Stimulated activated CD8-positive, alpha-beta memory T cell treated with anti-CD3 and anti-CD28 coated beads, Interleukin-4, amount 100 ng/mL, for 48 hours (primary cell): ENCODE measurements around the gene BANP.
"Not testable (repeated sequence)": the region's sequence is repeated elsewhere in the genome, so short reads cannot be mapped to it uniquely, and the experiment has no call there.

Source experiments
- DNase-seq: peaks from one replicate; pipeline ENCODE4 v3.0.0-alpha.2; 2020

Gene BANP

GRCh38 chr16:88017587-88018101 is 66.4 kb downstream of the BANP start:
- no peak for DNase-seq

- not testable (repeated sequence) for DNase-seq
These were observed 67.1 kb downstream of the BANP start for GRCh38 chr16:88018382-88018781.

DNA sequence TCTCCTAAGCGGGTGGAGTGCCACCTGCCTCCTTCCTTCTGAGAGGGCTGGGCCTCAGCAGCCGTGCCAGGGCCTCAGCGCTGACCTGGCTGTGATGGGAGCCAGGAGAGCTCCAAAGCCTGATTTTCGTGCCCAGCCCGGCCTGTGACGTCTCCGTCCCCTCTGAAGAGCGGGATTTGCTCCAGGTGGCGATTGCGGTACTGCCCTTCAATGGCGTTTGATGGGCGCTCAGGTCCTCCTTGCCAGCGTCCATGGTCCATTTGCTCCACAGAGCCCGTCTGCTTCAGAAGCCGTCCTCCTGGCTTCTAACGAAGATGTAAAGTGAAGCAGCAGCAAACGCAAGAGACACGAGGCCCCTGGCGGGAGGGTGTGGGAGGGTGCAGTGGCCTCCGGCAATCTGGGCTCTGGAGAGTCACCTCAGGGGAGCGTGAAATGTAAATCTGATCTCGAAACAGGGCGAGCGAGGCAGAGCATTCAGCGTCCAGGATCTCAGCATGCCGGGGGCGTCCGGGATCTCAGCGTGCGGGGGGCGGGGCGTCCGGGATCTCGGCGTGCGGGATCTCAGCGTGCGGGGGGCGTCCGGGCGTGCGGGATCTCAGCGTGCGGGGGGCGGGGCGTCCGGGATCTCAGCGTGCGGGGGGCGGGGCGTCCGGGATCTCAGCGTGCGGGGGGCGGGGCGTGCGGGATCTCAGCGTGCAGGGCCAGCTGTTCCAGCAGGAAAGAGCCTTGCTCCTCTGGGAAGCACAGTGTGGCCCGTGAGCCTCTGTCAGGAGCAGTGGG is 68.0 kb downstream of the BANP start:
- DNase-seq: not testable (repeated sequence)

- no peak for DNase-seq
These were observed 68.7 kb downstream of the BANP start for GRCh38 chr16:88019821-88020515.

- no peak for DNase-seq
These were observed 69.3 kb downstream of the BANP start for GRCh38 chr16:88020516-88020885.

- not testable (repeated sequence) for DNase-seq
These were observed 70.1 kb downstream of the BANP start for GRCh38 chr16:88021041-88021970.

DNA sequence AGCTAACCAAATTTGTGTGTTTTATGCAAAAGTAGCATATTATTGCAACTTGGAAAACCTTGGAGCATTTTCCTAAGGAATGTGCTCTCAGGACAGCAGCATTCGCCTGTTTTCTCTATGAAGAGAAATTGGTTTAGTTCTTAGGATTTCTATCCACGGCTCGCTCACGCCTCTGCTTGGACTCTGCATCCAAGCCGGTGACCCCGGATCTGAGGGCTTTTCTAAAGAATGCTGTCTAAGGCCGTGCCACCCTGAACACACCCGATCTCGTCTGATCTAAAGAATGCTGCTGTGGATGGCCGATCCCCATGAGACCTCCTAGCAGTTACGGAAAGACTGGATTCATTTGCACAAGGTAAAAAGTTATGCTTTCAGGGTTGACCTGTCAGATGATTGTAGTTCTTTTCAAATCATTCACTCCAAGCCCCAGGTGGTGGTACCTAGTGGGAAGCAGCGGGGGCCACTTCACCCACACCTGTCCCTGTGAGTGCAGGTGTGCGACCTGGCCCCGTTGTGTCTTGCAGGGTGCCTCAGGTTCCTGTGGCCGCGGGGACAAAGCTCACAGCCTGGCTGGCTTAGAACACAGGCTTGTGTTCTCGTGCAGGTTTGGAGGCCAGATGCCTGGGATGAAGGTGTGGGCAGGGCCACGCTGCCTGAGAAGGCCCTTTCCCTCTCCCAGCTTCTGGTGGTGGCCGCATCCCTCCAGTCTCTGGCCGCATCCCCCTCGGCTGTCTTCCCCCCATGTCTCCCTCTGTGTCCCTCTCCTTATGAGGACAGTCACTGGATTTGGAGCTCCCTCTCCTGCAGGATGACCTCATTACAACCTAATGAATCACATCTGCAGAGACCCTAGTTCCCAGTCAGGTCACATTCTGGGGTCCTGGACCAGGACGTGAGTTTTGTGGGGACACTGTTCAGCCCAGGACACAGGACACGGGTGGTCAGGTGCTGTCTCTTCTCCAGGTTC is 71.1 kb downstream of the BANP start:
- no peak for DNase-seq

DNA sequence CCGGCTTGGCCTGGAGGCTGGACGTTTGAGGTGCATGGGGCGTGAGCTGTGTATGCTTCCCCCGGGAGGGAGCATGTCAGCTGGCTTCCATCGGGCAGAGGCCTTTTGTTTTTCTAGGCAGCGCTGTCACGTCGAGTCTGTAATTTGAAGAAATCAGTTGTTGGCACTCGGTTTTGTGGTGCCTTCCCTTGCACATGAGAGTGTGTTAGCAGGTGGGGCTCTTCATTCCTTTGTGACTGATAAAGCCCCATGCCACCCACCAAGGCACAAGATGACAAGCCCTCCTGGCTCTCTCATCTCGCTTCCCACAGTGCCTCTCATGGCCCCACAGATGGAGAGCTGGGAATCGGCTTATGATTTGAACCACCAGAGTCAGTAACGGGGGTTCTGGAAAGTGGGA is 72.1 kb downstream of the BANP start:
- DNase-seq: no peak

DNA sequence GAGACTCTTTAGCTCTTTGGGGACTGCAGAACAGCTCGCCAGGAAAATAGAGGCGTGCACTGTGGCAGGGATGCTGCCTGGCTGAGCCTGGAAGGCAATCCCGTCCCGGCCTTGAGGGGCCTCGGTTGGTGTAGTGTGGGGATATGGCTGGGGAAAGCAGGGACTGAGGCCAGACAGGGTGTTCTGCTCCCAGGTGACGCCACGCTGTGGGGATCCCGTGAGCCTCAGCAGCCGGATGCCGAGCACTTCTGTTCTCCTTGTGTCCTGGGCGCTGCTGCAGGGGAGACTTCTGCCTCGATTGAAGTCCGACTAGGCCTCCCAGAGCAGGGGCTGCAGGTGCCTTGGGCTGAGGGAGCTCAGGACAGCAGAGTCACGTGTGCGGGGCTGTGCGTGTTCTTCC is 72.6 kb downstream of the BANP start:
- DNase-seq: no peak

DNA sequence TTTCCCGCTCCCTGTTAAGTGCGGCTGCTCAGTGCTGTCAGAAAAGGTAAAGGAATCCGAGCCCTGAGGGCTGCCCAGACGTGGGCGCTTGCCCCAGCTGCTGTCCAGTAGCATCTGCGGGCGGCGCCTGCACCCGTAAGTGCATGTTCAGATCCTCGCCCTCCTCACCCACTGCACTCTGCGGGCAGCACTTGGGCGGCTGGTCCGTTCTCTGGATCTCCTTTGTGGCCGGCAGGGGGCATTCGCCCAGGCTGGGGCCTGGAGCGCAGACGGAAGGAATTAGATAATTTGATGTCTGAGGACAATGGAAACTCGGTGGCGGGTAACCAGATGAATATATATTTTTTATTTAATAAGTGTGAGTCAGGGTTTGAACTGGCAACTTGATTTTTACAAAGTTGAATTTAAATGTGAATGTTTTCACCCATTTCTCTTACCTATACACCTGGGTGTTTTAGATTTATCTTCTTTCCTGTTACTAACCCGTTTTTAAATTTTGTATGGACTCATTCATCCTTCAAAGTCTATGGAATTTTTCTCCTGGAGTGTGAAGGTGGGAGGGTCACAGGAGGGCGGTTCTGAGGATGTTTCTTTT is 73.4 kb downstream of the BANP start:
- DNase-seq: not testable (repeated sequence)

DNA sequence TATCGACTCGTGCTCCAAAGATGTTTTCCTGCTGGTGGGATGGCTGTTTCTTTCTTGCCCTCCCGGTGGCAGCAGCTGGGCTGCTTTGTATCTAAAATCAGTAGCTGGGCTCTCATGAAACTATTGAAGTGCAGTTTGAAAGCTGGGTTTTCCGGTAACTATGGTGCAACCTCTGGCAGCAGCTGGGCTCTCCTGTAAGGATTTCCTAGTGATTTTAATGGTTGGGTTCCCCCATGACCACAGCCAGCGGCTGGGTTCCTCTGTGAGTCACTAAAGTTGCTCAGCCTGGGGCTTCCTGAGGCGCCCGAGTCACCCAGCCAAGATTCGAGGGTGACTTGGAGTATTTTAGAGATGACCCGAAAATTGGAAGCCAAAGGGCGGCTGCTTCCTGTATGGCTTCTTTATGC is 73.9 kb downstream of the BANP start:
- peak; percentile 27 for DNase-seq

DNA sequence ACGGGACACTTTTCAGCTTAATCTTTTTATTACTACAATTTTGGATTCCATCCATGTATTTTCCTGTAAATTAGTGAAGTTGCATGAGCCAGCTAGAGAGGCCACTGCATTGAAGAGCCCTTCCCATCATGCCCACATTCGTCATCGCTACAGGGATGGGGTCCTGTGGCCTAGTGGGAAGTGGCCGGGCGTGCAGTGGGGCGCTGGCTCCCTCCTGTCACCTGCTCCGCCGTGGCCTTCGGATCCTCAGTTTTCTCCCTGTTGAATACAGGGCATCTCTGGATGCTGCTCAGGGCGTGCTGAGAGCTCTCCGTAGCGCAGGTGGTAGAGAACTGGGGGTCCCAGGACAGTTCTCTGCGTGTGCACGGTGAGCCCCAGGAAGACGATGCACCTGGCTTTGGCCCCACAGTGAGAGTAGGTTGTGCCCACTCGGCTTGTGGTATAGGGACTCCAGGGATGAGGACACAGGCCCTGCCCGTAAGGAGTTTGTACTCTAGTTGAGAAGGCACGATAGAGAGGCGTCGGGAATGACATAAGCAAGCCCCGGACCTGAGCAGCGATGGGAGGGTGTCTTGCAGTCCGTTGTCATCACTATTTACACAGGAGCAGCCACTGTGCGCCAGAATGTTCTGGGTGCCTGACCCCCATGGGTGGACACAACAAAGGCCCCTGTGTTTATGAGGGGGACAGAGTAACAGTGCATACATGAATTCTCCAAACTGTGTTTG is 74.8 kb downstream of the BANP start:
- not testable (repeated sequence) for DNase-seq

- DNase-seq: no peak
These were observed 76.0 kb downstream of the BANP start for GRCh38 chr16:88026964-88027938.

DNA sequence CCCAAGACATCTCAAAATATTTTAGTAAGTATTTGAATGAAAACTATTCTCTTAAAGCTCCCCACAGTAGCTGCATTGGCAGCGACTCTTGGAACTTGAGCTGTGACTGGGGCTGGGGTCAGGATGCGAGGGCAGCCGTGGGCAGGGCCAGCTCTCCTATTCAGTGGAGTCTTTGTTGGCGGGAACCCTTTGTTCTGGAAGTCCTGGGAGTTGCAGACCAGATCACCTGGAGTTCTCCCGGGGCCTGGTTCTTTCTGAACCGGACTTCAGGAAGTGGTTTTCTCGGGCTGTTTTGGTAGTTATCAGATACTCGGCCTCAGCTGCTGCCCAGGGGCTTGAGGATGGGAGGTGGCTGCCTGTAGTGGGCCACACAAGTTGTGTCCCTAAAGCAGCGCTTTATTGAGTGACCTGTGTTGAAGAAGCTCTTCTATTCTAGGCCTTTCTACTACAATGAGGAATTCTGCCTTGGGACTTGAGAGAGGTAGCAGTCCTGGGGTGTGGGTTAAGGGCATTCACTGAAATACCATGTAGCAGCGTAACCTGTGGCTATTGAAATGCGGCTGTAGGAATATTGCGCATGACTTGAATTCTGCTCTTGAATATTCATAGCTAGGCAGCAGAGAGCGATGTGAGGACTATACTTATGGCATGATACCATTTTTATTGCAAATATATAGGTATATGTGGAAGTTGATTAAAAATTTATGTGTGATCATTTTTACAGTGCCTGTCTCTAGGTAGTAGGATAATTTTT is 77.1 kb downstream of the BANP start:
- not testable (repeated sequence) for DNase-seq

- DNase-seq: no peak
These were observed 79.3 kb downstream of the BANP start for GRCh38 chr16:88030498-88030897.

GRCh38 chr16:88030961-88031360 is 79.7 kb downstream of the BANP start:
- not testable (repeated sequence) for DNase-seq

DNA sequence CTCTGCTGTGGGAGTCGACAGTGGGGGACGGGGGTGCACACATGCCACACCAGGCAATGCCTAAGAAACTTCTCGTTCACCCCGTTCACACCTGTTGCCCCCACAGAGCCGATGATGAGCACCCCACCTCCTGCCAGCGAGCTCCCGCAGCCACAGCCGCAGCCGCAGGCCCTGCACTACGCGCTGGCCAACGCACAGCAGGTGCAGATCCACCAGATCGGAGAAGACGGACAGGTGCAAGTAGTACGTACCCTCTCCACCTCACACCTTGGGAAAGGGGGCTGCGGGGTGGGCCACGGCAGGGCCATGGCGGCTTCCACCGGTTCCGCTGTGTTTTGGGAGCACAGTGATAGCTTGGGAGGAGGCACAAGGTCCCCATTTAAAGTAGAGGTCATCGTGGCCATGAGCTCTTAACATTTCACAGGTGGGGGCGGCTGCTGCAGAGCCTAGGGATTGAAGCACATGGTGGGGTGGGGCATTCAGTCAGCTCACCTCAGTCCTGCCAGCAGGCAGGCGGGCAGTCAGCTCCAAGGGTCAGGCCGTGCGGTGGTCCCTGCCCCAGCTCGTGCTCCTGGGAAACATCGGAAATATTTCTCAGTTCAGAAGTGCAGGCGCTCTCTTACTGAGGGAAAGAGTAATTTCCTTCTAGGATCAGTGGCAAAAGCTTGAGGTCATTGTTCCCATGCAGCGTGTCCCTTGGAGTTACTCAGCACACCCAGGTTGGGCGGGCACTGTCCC is 81.9 kb downstream of the BANP start:
- DNase-seq: not testable (repeated sequence)

DNA sequence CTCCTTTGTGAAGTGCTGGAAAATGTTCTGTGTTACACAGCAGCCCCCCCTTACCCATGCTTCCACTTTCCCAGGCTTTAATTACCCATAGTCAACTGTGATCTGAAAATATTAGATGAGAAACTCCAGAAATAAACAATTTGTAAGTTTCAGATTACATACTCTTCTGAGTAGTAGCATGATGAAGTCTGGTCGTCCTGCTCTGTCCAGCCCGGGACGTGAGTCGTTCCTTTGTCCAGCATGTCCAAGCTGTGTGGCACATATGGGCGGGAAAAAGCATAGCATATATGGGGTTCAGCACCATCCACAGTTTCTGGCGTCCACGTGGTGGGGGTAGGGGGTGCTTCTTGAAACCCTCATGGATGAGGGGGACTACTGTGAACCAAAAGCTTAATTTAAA is 83.5 kb downstream of the BANP start:
- no peak for DNase-seq
